ENCODE data around the gene FBXW5. TPM values are rescaled to one million over a fixed set of nuclear protein-coding genes. Genes with fewer than 3 reads are reported as not detected.

FBXW5 gene
- polyA plus RNA-seq, 3 donors = 85.3 to 117 (median 92.7) TPM

DNA sequence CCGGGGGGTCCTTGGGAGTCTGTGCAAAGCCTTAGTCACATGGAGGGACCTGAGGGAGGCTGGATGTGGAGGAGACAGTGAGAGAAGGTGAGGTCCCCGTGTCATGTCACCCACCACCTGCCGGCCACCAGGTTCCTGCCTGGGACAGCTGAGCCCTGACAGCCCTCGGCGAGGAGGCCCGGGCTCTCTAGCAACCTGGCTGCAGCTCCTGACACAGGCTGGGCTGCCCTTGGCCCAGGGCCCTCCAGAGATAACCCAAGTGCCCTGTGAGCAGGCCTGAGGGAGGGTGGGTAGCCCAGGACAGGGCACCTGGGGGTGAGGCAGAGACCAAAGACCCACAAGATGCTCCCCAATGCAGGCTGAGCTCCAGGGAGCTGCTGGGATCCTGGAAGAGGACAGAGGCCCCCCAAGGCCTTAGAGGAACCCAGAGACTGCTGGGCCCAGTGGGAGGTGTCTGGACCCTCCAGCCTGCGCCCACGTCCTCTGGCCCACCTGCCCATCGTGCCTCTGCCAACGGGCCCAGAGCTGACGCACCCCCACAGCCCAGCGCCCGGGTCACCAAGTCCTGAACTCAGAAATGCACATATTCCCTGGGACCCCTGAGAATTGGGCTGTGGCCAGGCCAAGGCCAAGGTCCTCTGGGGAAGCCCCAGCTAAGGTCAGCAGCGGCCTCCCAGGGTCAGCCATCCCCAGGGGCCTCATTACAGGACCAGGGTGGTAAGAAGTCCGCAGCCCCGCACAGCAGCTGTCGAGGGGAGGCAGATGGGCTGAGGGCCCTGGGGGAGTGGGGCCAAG, 24.0 kb upstream of the FBXW5 start:
- H3K4me2 ChIP-seq (replicated peaks; ENCODE audit: extremely low read depth, low read length, poor library complexity, severe bottlenecking) = no peak overlapping the region
- Mint-ChIP-seq H3K4me3 (no peak overlapping the region), H3K9me3 (no peaks in the 10 kb centered on the region), H3K4me1 (peaks cover 16% of the 10 kb centered on the region), H3K27me3 (ENCODE audit: low read depth in 3 of 3) (peaks cover 8 to 18% (median 14%) of the 10 kb centered on the region in 3 donors), H3K36me3 (no peaks in the 10 kb centered on the region), H3K27ac (no peak overlapping the region)
- no peak for DNase-seq
- TF ChIP-seq, protein P1, sequence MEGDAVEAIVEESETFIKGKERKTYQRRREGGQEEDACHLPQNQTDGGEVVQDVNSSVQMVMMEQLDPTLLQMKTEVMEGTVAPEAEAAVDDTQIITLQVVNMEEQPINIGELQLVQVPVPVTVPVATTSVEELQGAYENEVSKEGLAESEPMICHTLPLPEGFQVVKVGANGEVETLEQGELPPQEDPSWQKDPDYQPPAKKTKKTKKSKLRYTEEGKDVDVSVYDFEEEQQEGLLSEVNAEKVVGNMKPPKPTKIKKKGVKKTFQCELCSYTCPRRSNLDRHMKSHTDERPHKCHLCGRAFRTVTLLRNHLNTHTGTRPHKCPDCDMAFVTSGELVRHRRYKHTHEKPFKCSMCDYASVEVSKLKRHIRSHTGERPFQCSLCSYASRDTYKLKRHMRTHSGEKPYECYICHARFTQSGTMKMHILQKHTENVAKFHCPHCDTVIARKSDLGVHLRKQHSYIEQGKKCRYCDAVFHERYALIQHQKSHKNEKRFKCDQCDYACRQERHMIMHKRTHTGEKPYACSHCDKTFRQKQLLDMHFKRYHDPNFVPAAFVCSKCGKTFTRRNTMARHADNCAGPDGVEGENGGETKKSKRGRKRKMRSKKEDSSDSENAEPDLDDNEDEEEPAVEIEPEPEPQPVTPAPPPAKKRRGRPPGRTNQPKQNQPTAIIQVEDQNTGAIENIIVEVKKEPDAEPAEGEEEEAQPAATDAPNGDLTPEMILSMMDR (IDR thresholded peaks at IDR 0.05) = no peak
- H3K79me2 ChIP-seq (ENCODE audit: insufficient read depth, low read length) = no peaks in the 10 kb centered on the region
- H3K4me1 ChIP-seq (ENCODE audit: control insufficient read depth in 1 of 2, insufficient read depth in 2 of 2, low read length in 2 of 2) = peaks cover 10 to 17% of the 10 kb centered on the region in 2 donors
- H3K9me3 ChIP-seq (replicated peaks in 1 of 2; ENCODE audit: control insufficient read depth in 1 of 2, insufficient read depth in 1 of 2, low read length in 2 of 2) = no peaks in the 10 kb centered on the region
- H4K20me1 ChIP-seq (ENCODE audit: insufficient read depth, low read length) = no peaks in the 10 kb centered on the region
- H3K36me3 ChIP-seq (replicated peaks in 1 of 2; ENCODE audit: control insufficient read depth in 1 of 2, insufficient read depth in 2 of 2, low read length in 2 of 2) = no peaks in the 10 kb centered on the region
- H3K27ac ChIP-seq (ENCODE audit: low read depth in 1 of 2, low read length in 2 of 2) = no peak overlapping the region
- 91% methylated on average over 16 of the region's 17 CpGs for WGBS (ENCODE audit: insufficient coverage)
- H3K27me3 ChIP-seq (ENCODE audit: control insufficient read depth in 2 of 2, insufficient read depth in 2 of 2, low read length in 2 of 2) = no peaks in the 10 kb centered on the region
- intact Hi-C loops (cut with micrococcal nuclease) = no loop called here
- no peak overlapping the region for H3K4me3 ChIP-seq (replicated peaks in 1 of 3; ENCODE audit: low read depth in 2 of 3, low read length in 3 of 3)
- no peak overlapping the region for H3K9ac ChIP-seq (ENCODE audit: insufficient read depth, low read length, poor library complexity, severe bottlenecking)
- H2AFZ ChIP-seq (ENCODE audit: insufficient read depth, low read depth, low read length, poor library complexity, severe bottlenecking) = no peak overlapping the region

DNA sequence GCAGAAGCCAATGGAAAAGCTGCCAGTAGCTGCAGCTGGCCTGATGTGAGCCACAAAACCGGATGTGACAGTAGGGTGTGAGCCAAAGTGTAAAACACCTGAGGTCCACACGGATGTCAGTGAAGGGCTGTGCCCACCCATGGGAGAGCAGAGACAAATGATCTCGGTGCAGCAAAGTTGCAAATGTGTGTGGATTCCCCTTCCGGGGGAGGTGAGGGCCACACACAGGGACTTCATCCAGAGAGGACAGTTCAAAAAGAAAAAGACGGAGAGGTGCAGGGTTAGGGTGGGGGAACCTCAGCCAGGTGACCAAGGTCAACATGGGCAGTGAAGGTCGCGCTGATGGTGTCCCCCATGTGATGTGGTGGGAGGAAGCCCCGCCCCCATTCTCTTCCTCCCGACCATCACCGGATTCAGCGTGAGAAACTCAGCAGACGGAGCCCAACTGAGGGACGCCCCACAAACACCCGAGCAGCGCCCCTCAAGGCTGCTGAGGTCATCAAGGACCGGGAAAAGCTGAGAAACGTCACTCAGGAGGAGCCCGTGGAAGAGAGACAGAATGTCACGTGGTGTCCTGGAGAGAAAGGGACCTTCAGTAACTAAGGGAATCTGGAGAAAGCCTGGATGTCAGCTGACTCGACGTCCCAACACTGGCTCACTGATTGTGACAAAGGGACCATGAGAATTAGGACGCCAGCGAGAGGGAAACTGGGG, 21.4 kb upstream of the FBXW5 start:
- WGBS (ENCODE audit: insufficient coverage) = 31% methylated on average over 16 of the region's 23 CpGs
- Histone ChIP-seq H3K9ac (ENCODE audit: insufficient read depth, low read length, poor library complexity, severe bottlenecking) (no peak overlapping the region), H2AFZ (ENCODE audit: insufficient read depth, low read depth, low read length, poor library complexity, severe bottlenecking) (no peak overlapping the region), H3K9me3 (replicated peaks in 1 of 2; ENCODE audit: control insufficient read depth in 1 of 2, insufficient read depth in 1 of 2, low read length in 2 of 2) (no peaks in the 10 kb centered on the region), H3K36me3 (replicated peaks in 1 of 2; ENCODE audit: control insufficient read depth in 1 of 2, insufficient read depth in 2 of 2, low read length in 2 of 2) (no peaks in the 10 kb centered on the region), H4K20me1 (ENCODE audit: insufficient read depth, low read length) (no peaks in the 10 kb centered on the region), H3K27me3 (ENCODE audit: control insufficient read depth in 2 of 2, insufficient read depth in 2 of 2, low read length in 2 of 2) (no peaks in the 10 kb centered on the region), H3K27ac (ENCODE audit: low read depth in 1 of 2, low read length in 2 of 2) (no peak overlapping the region), H3K79me2 (ENCODE audit: insufficient read depth, low read length) (no peaks in the 10 kb centered on the region), H3K4me1 (ENCODE audit: control insufficient read depth in 1 of 2, insufficient read depth in 2 of 2, low read length in 2 of 2) (peaks cover 10 to 17% of the 10 kb centered on the region in 2 donors), H3K4me2 (replicated peaks; ENCODE audit: extremely low read depth, low read length, poor library complexity, severe bottlenecking) (no peak overlapping the region), H3K4me3 (replicated peaks in 1 of 3; ENCODE audit: low read depth in 2 of 3, low read length in 3 of 3) (no peak overlapping the region)
- Mint-ChIP-seq H3K4me3 (peak overlapping the region; percentile 39 to 73), H3K4me1 (peaks cover 16% of the 10 kb centered on the region), H3K27me3 (ENCODE audit: low read depth in 3 of 3) (peaks cover 8 to 18% (median 14%) of the 10 kb centered on the region in 3 donors), H3K36me3 (no peaks in the 10 kb centered on the region), H3K27ac (peak overlapping the region in 1 of 7 donors; percentile 54), H3K9me3 (peaks cover 0 to 2% (median 0%) of the 10 kb centered on the region in 7 donors)
- TF ChIP-seq, protein P1 (IDR thresholded peaks at IDR 0.05) = no peak
- intact Hi-C loops (cut with micrococcal nuclease) = no loop called here
- peak in 2 of 3 donors; percentile 12 to 52 for DNase-seq
